T1000 (cell line): ENCODE data around the gene MRPL50.

ENCODE experiments used
- DNase-seq: peaks from one replicate; lab custom pipeline; 2025; ENCODE audit warnings: mixed read lengths; lab: John Stamatoyannopoulos, UW

MRPL50 gene

GRCh38 chr9:101398068-101398929 is at the start of gene MRPL50, which contains the start of gene ZNF189:
Gene MRPL50 (minus strand): TSS chr9:101398618. CDS start chr9:101398592, 26 bp downstream.
Gene ZNF189 (plus strand): TSS chr9:101398851. CDS start chr9:101399157, 306 bp downstream.
- DNase-seq: peak; percentile 91

DNA sequence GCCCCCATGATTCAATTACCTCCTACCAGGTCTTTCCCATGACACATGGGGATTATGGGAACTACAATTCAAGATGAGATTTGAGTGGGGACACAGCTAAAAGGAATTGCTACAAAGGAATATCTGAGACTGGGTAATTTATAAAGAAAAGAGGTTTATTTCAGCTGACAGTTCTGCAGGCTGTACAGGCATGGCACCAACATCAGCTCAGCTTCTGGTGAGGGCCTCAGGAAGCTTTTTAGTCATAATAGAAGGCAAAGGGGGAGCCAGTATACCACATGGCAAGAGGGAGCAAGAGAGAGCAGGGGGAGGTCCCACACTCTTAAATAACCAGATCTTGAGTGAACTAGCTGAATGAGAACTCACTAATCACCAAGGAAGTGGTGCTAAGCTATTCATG is 48.3 kb upstream of the MRPL50 start:
- DNase-seq: no peak

GRCh38 chr9:101445353-101446029 is 47.1 kb upstream of the MRPL50 start:
- DNase-seq: no peak

DNA sequence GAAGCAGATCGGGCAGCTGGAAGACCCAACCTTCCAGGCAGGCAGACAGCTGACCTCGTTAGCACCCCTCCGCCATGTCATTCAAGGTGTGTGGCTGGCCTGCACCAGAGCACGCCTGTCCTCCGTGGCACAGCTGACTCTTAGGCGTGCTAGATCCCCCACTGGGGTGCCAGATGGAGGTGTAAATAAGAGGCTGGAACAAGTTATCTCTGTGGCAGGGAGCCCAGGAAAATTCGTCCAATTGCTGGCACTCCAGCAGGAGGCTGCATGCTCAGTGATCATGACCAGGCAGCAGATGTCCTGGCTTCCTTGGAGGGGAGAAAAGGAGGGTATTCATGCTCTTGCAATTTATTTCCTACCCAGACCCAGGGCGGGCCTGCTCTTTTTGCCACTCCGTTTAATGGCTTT is 45.0 kb upstream of the MRPL50 start:
- DNase-seq: no peak

- no peak for DNase-seq
Measured at GRCh38 chr9:101442736-101443135, 44.3 kb upstream of the MRPL50 start.

- DNase-seq: no peak
Measured at GRCh38 chr9:101442318-101442717, 43.9 kb upstream of the MRPL50 start.

DNA sequence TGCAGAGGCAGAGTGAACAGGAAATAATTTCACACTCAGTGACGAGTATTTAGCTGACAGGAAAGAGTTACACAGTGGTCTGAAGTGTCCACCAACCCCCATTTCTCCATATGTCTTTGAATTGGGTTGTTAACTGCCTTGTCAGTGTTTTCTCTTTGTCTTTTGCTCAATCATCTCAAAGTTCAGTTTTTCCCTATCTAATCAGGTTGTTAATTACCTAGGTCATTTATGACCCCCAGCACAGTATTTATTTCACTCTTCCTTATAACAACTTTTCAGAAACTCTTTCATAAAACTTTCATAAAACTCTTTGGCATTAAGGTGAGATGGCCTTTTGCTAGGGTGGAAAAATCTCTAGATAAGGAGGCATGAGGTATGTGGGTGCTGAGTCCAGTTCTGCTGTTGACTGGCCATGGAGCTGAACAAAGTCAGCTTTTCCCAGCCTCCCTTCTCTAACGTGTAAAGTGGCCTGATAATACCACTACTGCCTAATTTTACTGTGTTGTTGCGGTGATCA is 42.4 kb upstream of the MRPL50 start:
- no peak for DNase-seq

DNA sequence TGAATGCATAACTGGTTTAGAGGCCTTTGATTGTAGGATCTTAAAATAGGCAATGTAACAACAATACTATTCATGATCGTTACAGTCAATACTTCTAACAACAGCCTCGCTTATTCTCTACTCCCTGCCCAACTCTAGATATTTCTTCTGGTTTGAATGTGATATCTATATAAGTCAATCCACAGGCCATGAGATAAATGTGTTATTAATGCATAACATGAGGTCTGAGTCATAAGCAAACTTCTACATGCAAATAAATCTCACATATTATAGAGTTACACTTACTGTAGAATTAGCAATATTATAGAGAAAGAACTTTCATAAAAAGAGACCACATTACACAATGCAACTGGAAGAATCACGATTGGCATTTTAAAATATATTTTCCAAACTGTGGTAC is 40.1 kb upstream of the MRPL50 start:
- no peak for DNase-seq

DNA sequence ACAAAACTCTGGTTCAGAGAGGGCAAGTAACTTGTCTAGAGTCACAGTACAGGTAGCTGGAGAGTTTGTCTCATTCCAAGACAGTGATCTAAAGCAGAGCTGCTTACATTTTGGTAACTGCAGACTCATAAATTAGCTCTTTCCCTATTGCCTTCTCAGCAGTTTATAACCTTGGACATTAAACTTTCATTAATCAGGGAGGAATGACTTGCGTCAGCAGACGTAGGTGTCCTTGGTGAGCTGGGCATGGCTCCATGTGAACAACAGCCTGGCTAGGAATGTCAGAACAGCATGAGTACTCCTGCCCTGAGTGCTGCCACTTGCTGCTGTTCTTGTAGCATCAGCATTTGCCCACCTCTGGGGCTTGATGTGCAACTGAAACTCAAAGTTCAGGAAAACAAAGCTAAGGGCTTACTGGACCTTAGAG is 39.4 kb upstream of the MRPL50 start:
- no peak for DNase-seq

DNA sequence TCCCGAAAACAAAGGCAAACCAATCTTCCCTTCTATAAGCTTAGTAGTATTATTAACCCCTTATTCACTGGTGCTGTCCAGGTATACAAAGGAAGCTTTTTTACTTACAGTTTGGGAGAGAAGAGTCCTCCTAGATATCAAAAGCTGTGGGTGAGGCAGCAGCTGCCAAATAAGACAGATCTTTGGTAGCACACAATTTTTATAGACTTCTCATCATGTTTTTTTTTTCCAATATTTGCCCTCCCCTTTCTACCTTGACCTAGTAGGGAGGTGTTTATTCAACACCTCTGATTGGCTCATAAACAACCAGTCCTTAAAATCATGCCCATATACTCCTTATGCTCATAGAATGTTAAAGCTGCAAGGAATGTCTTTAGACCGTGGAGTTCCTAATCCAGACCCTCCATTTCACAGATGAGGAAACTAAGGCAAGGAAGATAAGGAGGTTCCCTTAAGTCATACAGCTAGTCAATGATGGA is 37.2 kb upstream of the MRPL50 start, which contains the start of gene ALDOB:
Gene ALDOB (minus strand): TSS at position 174 of the 479 bp plus-strand sequence. CDS start 4,887 bp downstream, outside the sequence.
- DNase-seq: no peak

DNA sequence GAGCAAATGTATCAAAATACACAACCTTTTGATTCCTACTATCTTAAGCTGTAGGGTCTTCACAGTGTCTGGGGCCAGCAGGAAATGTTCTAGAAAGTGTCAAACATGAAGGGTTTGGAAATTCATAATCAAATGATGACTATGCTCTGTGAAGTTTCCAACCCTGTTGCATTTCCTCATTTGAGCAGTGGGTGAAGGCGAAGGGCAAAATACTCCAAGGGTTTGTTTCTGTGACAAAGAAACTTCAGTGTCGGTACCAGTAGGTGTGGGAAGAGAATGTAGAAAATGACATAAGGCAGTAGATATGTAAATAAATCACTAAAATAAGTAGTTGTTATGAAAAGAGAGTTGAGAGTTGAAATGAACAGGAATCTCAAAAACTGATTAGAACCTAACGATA is 36.6 kb upstream of the MRPL50 start:
- DNase-seq: no peak

- DNase-seq: no peak
Measured at GRCh38 chr9:101433229-101433628, 34.8 kb upstream of the MRPL50 start.

- DNase-seq: no peak
Measured at GRCh38 chr9:101432740-101433139, 34.3 kb upstream of the MRPL50 start.

GRCh38 chr9:101432171-101432570 is 33.8 kb upstream of the MRPL50 start:
- DNase-seq: no peak

GRCh38 chr9:101429736-101430135 is 31.3 kb upstream of the MRPL50 start:
- DNase-seq: no peak

- no peak for DNase-seq
Measured at GRCh38 chr9:101428909-101429308, 30.5 kb upstream of the MRPL50 start.

GRCh38 chr9:101427957-101428655 is 29.7 kb upstream of the MRPL50 start:
- no peak for DNase-seq

GRCh38 chr9:101427358-101427757 is 28.9 kb upstream of the MRPL50 start:
- DNase-seq: no peak

DNA sequence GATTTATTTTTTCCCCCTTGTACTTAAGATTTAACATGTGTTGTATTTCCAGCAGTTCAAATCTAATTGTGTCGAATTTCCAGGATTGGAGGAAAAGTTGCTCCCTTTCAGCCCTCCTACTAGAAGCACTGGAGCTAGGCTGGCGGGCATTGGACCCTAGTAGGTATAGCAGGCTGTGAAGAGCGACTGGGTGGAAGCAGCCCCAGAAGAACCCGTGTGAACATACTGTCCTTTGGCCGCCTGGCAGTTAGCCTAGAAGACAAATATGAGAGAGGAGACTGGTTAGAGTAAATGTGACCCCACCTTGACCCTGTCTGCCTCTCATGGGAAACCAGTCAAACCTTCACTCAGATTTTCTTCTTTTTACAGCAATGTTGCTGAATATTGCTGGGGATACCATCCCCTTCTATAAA is 23.2 kb upstream of the MRPL50 start:
- DNase-seq: no peak

DNA sequence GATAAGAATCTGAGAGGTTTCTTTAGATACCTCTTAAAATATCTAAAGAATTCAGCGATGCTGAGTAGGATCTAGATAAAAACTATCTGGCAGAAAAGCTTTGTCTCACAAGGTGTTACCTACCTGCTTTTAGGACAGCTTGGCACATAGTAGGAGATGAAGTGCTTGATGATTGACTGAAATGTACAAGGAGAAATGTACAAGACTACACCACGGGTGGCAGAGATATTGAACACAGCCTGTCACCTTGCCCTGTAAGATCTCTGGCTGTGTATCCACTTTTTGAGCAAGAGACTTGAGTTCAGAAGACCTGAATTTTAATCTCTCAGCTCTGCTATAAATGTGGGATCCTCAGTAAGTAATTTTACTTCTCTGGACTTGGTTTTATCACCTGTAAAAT is 21.4 kb upstream of the MRPL50 start:
- no peak for DNase-seq

DNA sequence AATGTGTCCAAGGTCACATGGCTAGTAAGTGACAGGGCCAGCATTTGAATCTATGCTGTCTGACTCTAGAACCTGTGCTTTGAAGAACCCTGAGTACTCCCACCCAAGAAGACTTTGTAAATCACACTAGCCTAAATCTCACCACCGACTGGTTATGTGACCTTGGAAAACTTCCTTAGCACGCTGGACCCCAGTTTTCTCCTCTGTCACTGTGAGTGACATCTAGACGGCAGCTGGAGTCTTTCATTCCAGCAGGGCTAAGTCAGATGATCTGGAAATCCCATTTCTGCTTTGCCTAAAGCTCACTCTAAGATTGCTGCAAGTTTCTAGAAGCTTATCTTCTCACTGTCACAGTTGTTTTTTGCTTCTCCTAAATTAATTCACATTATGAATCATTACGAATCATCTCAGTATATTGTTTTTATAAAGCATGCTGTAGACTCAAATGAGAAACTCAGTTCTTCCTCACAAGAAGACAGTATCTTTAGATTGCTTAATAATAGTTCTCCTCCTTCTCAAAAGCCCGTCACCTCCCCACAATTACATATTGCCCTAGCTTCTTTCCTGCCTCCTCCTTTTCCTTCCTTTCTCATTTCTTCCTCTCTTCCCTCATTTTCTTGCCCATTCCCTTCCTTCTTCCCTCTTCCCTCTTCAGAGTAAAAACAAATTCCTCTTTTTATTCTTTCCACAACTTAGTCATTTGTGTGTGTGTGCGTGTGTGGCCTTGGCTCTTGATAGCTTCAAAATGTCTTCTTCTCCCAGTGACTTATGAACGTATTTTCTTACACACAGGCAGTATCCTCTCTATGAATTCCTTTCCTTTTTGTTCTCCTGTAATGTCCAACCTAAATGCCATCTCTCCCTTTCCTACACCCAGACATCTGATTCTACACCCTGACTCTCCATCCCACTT is 20.4 kb upstream of the MRPL50 start:
- no peak for DNase-seq
